ENCODE measurements around the gene CDH23.

GRCh38 chr10:71700731-71701368, 304.1 kb downstream of the CDH23 start:
- TF ChIP-seq CTCF (IDR thresholded peaks at IDR 0.05; ENCODE audit: low read depth, low read length, poor library complexity, severe bottlenecking) (no peak), EZH2phosphoT487 (IDR thresholded peaks at IDR 0.05; ENCODE audit: borderline replicate concordance, low read length) (no peak)
